ENCODE results near the gene JMJD8. TPM values are rescaled to one million over a fixed set of nuclear protein-coding genes. Genes with fewer than 3 reads are reported as not detected.
A peak's percentile ranks its signal among the peaks of the same experiment; 100 is the strongest.
"Not testable (repeated sequence)": the region's sequence is repeated elsewhere in the genome, so short reads cannot be mapped to it uniquely, and the experiment has no call there.

JMJD8 gene
- total RNA-seq, 1 experiment from 2014 or later: 66.3 TPM

- H3K27me3 ChIP-seq: peaks cover 16% of the 10 kb centered on the region
- peak; percentile 92 for DNase-seq
- no peaks in the 10 kb centered on the region for H3K9me3 ChIP-seq
- H3K4me3 ChIP-seq: peak within 1 kb of the TSS; percentile 48
- H3K36me3 ChIP-seq: no peaks in the 10 kb centered on the region
These were observed 30.7 kb upstream of the JMJD8 start, which contains the start of gene METRN for GRCh38 chr16:714558-715476. Gene METRN (plus strand): TSS chr16:715118. CDS start chr16:715290, 172 bp downstream.

- Histone ChIP-seq H3K27me3 (peaks cover 23% of the 10 kb centered on the region), H3K4me3 (no peak overlapping the region), H3K9me3 (no peaks in the 10 kb centered on the region), H3K36me3 (no peaks in the 10 kb centered on the region)
- DNase-seq: no peak
These were observed 29.9 kb upstream of the JMJD8 start for GRCh38 chr16:714079-714478.

GRCh38 chr16:712740-713250 is 28.7 kb upstream of the JMJD8 start:
- H3K4me3 ChIP-seq, H3K36me3 ChIP-seq: not testable (repeated sequence)

GRCh38 chr16:711548-712320 is 27.6 kb upstream of the JMJD8 start:
- no peaks in the 10 kb centered on the region for H3K9me3 ChIP-seq
- DNase-seq: peak; percentile 74
- H3K27me3 ChIP-seq: peaks cover 43% of the 10 kb centered on the region
- H3K36me3 ChIP-seq: no peaks in the 10 kb centered on the region
- H3K4me3 ChIP-seq: no peak overlapping the region

More at GRCh38 chr16:712740-713250, 28.7 kb upstream of the JMJD8 start:
- not testable (repeated sequence) for H3K9me3 ChIP-seq
- H3K27me3 ChIP-seq: peaks cover 36% of the 10 kb centered on the region
- DNase-seq: peak; percentile 75

GRCh38 chr16:711084-711483 is 26.9 kb upstream of the JMJD8 start:
- no peaks in the 10 kb centered on the region for H3K9me3 ChIP-seq

GRCh38 chr16:710500-711075 is 26.5 kb upstream of the JMJD8 start:
- DNase-seq: no peak
- H3K4me3 ChIP-seq: no peak overlapping the region
- no peaks in the 10 kb centered on the region for H3K9me3 ChIP-seq

More at GRCh38 chr16:711084-711483, 26.9 kb upstream of the JMJD8 start:
- H3K4me3 ChIP-seq: no peak overlapping the region
- H3K27me3 ChIP-seq: peaks cover 49% of the 10 kb centered on the region
- no peaks in the 10 kb centered on the region for H3K36me3 ChIP-seq
- no peak for DNase-seq

GRCh38 chr16:709566-710499 is 25.7 kb upstream of the JMJD8 start:
- no peaks in the 10 kb centered on the region for H3K9me3 ChIP-seq
- H3K27me3 ChIP-seq: peaks cover 54% of the 10 kb centered on the region
- DNase-seq: peak; percentile 63
- H3K4me3 ChIP-seq: no peak overlapping the region
- H3K36me3 ChIP-seq: no peaks in the 10 kb centered on the region

More at GRCh38 chr16:710500-711075, 26.5 kb upstream of the JMJD8 start:
- peaks cover 51% of the 10 kb centered on the region for H3K27me3 ChIP-seq
- H3K36me3 ChIP-seq: no peaks in the 10 kb centered on the region

GRCh38 chr16:708959-709358 is 24.8 kb upstream of the JMJD8 start:
- Histone ChIP-seq H3K4me3 (no peak overlapping the region), H3K9me3 (no peaks in the 10 kb centered on the region), H3K36me3 (no peaks in the 10 kb centered on the region), H3K27me3 (peaks cover 60% of the 10 kb centered on the region)
- no peak for DNase-seq

GRCh38 chr16:708019-708418 is 23.9 kb upstream of the JMJD8 start:
- DNase-seq: no peak
- peaks cover 69% of the 10 kb centered on the region for H3K27me3 ChIP-seq

GRCh38 chr16:707062-707538 is 23.0 kb upstream of the JMJD8 start:
- H3K36me3 ChIP-seq: no peaks in the 10 kb centered on the region
- H3K27me3 ChIP-seq: peaks cover 78% of the 10 kb centered on the region
- DNase-seq: no peak
- H3K9me3 ChIP-seq: no peaks in the 10 kb centered on the region
- no peak overlapping the region for H3K4me3 ChIP-seq

More at GRCh38 chr16:708019-708418, 23.9 kb upstream of the JMJD8 start:
- H3K36me3 ChIP-seq: no peaks in the 10 kb centered on the region
- H3K4me3 ChIP-seq: no peak overlapping the region
- H3K9me3 ChIP-seq: no peaks in the 10 kb centered on the region

GRCh38 chr16:706189-707061 is 22.3 kb upstream of the JMJD8 start:
- H3K4me3 ChIP-seq: no peak overlapping the region
- no peaks in the 10 kb centered on the region for H3K9me3 ChIP-seq
- H3K36me3 ChIP-seq: no peaks in the 10 kb centered on the region
- peaks cover 84% of the 10 kb centered on the region for H3K27me3 ChIP-seq
- no peak for DNase-seq

- peaks cover 85% of the 10 kb centered on the region for H3K27me3 ChIP-seq
- H3K36me3 ChIP-seq: no peaks in the 10 kb centered on the region
- DNase-seq: peak; percentile 64
- no peaks in the 10 kb centered on the region for H3K9me3 ChIP-seq
- H3K4me3 ChIP-seq: no peak within 1 kb of the TSS
These were observed 21.5 kb upstream of the JMJD8 start, which contains the start of gene FBXL16 for GRCh38 chr16:705431-706188. Gene FBXL16 (minus strand): TSS chr16:705801. CDS start chr16:697405, 8,396 bp downstream.

- no peaks in the 10 kb centered on the region for H3K36me3 ChIP-seq
- no peak overlapping the region for H3K4me3 ChIP-seq
- DNase-seq: no peak
- H3K9me3 ChIP-seq: no peaks in the 10 kb centered on the region
- peaks cover 85% of the 10 kb centered on the region for H3K27me3 ChIP-seq
These were observed 20.6 kb upstream of the JMJD8 start for GRCh38 chr16:704552-705380.
